Fibroblast of lung (primary cell): ENCODE measurements around the gene PIAS1.

ENCODE experiments used
- CTCF ChIP-seq, 2 donors: IDR thresholded peaks in 1 of 2; conservative IDR thresholded peaks in 1 of 2; 1 replicate in 1 of 2; 2 replicates in 1 of 2; pipeline ENCODE4 v1.5.1; 2011 to 2012; ENCODE audit warnings: low read length in 2 of 2, control low read depth in 1 of 2, inconsistent platforms in 1 of 2, low read depth in 1 of 2, mild to moderate bottlenecking in 1 of 2
- EZH2 ChIP-seq: IDR thresholded peaks from 2 replicates; pipeline ENCODE4 v1.5.1; 2012; ENCODE audit warnings: low read length, control low read depth, mild to moderate bottlenecking; ENCODE audit errors: missing control alignments

- no peak for TF ChIP-seq CTCF (conservative IDR thresholded peaks at IDR 0.05 in 1 of 2, IDR thresholded peaks at IDR 0.05 in 1 of 2; ENCODE audit: low read depth in 1 of 2, low read length in 2 of 2)
- no peak for TF ChIP-seq EZH2
Measured at GRCh38 chr15:68176601-68177000, 122.5 kb downstream of the PIAS1 start.
